Spleen (tissue), 11 donors: ENCODE data around the gene CRTC2. TPM values are rescaled to one million over a fixed set of nuclear protein-coding genes. Genes with fewer than 3 reads are reported as not detected.

ENCODE experiments used
- DNase-seq: peaks from one replicate; pipeline ENCODE4 v3.0.0-alpha.2; 2020
- H3K27ac ChIP-seq, 8 donors: fragments of 200-600 bp; sonication (generic) in 7 of 8; 1 replicate in 4 of 8; 2 replicates in 4 of 8; pipeline versions ENCODE4 v1.5.0 to v1.8.0; 2016 to 2021; ENCODE audit warnings: inconsistent platforms in 4 of 8, mild to moderate bottlenecking in 4 of 8, moderate library complexity in 1 of 8
- H3K27me3 ChIP-seq, 7 donors: fragments of 200-600 bp; sonication (generic) in 6 of 7; replicated peaks in 1 of 7; 1 replicate in 4 of 7; 2 replicates in 3 of 7; pipeline versions ENCODE4 v1.5.0 to v1.8.0; 2016 to 2021; ENCODE audit warnings: inconsistent platforms in 3 of 7, mild to moderate bottlenecking in 1 of 7
- H3K36me3 ChIP-seq, 6 donors: fragments of 200-600 bp; sonication (generic) in 5 of 6; 1 replicate in 4 of 6; 2 replicates in 2 of 6; pipeline versions ENCODE4 v1.5.0 to v1.8.0; 2016 to 2021; ENCODE audit warnings: inconsistent platforms in 2 of 6
- H3K4me1 ChIP-seq, 6 donors: fragments of 200-600 bp; sonication (generic) in 5 of 6; 1 replicate in 3 of 6; 2 replicates in 3 of 6; pipeline versions ENCODE4 v1.5.0 to v1.8.0; 2016 to 2021; ENCODE audit warnings: inconsistent platforms in 3 of 6
- H3K4me3 ChIP-seq, 8 donors: fragments of 200-600 bp; sonication (generic) in 7 of 8; 1 replicate in 4 of 8; 2 replicates in 4 of 8; pipeline versions ENCODE4 v1.5.0 to v1.8.0; 2016 to 2021; ENCODE audit warnings: inconsistent platforms in 4 of 8, mild to moderate bottlenecking in 4 of 8, moderate library complexity in 2 of 8
- H3K9me3 ChIP-seq, 8 donors: fragments of 200-600 bp; sonication (generic) in 7 of 8; 1 replicate in 4 of 8; 2 replicates in 4 of 8; pipeline versions ENCODE4 v1.5.0 to v1.8.0; 2016 to 2021; ENCODE audit warnings: inconsistent platforms in 4 of 8
- POLR2A ChIP-seq, 3 donors: fragments of 450-650 bp; IDR thresholded peaks; one replicate each; pipeline ENCODE4 v1.5.1; 2017; ENCODE audit warnings: antibody characterized with exemption in 3 of 3, mild to moderate bottlenecking in 1 of 3
- POLR2AphosphoS5 ChIP-seq, 3 donors: sonication (generic); formaldehyde crosslinking; IDR thresholded peaks; one replicate each; pipeline ENCODE4 v1.5.1; 2017; ENCODE audit warnings: antibody characterized with exemption in 3 of 3
- WGBS, 5 donors: extraction: QIAGEN DNeasy Blood & Tissue Kit in 3 of 5; methylation state at CpG; one replicate each; pipeline versions ENCODE4 v1.1.5 to v1.1.7; 2013 to 2018; 5-methylcytosine and 5-hydroxymethylcytosine counted together
- intact Hi-C: fragments of 100-400 bp; cut with DNase I; formaldehyde crosslinking; loops from one replicate; pipeline ENCODE4 v1.15.0; 2023; ENCODE audit warnings: low total_unique reads
- polyA plus RNA-seq, 3 donors: library from polyadenylated mRNA; stranded (reverse); fragments of 200-250 nt; gene quantifications; one replicate each; pipeline ENCODE4 v1.2.1, GENCODE V29; 2013
- total RNA-seq, 7 donors: library from RNA; depleted of rRNA in 3 of 7; stranded (reverse); fragments of >200 nt in 3 of 7; fragmentation: NEBNext Ultra II Directional in 4 of 7; extraction: Animal tissue kit (Norgen Biotek cat#: 25700) in 4 of 7; gene quantifications; one replicate each; pipeline versions ENCODE4 v1.1.0 to v1.2.1, GENCODE V29; 2016 to 2021
- TF ChIP-seq, protein P1 (sequence below), 11 experiments: fragments of 200-600 bp in 7 of 11; fragments of 450-650 bp in 4 of 11; sonication (generic) in 4 of 11; IDR thresholded peaks in 8 of 11; conservative IDR thresholded peaks in 3 of 11; 1 replicate in 7 of 11; 2 replicates in 4 of 11; pipeline versions ENCODE4 v1.4.0 to v1.8.0; 2016 to 2021; ENCODE audit warnings: antibody characterized with exemption in 11 of 11, inconsistent platforms in 4 of 11, mild to moderate bottlenecking in 1 of 11
- donor health status: healthy with polysubstance abuse.
- donor health status: DM: no; HTN: no; CAD: no; lungs with moderate emphysema.
- donor health status: DM: no; HTN: no; CAD: no.
- donor health status: Bipolar disorder and iron deficiency.
- donor health status: healthy.
- donor health status: DM: no; HTN: no; CAD: no.
- donor health status: DM: yes; HTN: yes; CAD: no.

The CRTC2 gene
- total and polyA plus RNA-seq, 10 donors = 34.8 to 80.1 (median 69.5) TPM

- Histone ChIP-seq H3K4me1 (peaks cover 37 to 86% (median 63%) of the 10 kb centered on the region in 6 donors), H3K9me3 (no peaks in the 10 kb centered on the region), H3K36me3 (peaks cover 0 to 62% (median 41%) of the 10 kb centered on the region in 6 donors), H3K27me3 (no peaks in the 10 kb centered on the region), H3K4me3 (peak overlapping the region; percentile 84 to 97 (median 92)), H3K27ac (peak overlapping the region; percentile 85 to 99 (median 97))
- intact Hi-C loops = no loop called here
- 20 to 26% (median 21%) methylated on average over 6 of the region's 6 CpGs for WGBS, 5 donors
- peak; percentile 70 for DNase-seq
- TF ChIP-seq POLR2AphosphoS5 (IDR thresholded peaks at IDR 0.05) (no peak), POLR2A (IDR thresholded peaks at IDR 0.05) (no peak)
- TF ChIP-seq, protein P1, sequence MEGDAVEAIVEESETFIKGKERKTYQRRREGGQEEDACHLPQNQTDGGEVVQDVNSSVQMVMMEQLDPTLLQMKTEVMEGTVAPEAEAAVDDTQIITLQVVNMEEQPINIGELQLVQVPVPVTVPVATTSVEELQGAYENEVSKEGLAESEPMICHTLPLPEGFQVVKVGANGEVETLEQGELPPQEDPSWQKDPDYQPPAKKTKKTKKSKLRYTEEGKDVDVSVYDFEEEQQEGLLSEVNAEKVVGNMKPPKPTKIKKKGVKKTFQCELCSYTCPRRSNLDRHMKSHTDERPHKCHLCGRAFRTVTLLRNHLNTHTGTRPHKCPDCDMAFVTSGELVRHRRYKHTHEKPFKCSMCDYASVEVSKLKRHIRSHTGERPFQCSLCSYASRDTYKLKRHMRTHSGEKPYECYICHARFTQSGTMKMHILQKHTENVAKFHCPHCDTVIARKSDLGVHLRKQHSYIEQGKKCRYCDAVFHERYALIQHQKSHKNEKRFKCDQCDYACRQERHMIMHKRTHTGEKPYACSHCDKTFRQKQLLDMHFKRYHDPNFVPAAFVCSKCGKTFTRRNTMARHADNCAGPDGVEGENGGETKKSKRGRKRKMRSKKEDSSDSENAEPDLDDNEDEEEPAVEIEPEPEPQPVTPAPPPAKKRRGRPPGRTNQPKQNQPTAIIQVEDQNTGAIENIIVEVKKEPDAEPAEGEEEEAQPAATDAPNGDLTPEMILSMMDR (IDR thresholded peaks at IDR 0.05 in 8 of 11, conservative IDR thresholded peaks at IDR 0.05 in 3 of 11) = no peak
These were observed 1.3 kb downstream of the CRTC2 start for GRCh38 chr1:153956997-153957715.

GRCh38 chr1:153954826-153955225 lies 3.6 kb downstream of the CRTC2 start:
- no peaks in the 10 kb centered on the region for H3K9me3 ChIP-seq
- no peak overlapping the region for H3K4me3 ChIP-seq
- H3K4me1 ChIP-seq = peaks cover 33 to 74% (median 48%) of the 10 kb centered on the region in 6 donors
- H3K36me3 ChIP-seq = peaks cover 0 to 62% (median 51%) of the 10 kb centered on the region in 6 donors
- intact Hi-C loops = no loop called here
- no peak for TF ChIP-seq POLR2AphosphoS5 (IDR thresholded peaks at IDR 0.05)
- TF ChIP-seq POLR2A (IDR thresholded peaks at IDR 0.05) = no peak
- TF ChIP-seq, protein P1 (IDR thresholded peaks at IDR 0.05 in 8 of 11, conservative IDR thresholded peaks at IDR 0.05 in 3 of 11) = no peak
- WGBS, 5 donors = 91 to 98% (median 94%) methylated on average over 10 of the region's 10 CpGs
- H3K27me3 ChIP-seq = no peaks in the 10 kb centered on the region
- H3K27ac ChIP-seq = peak overlapping the region in 1 of 8 donors; percentile 16
- no peak for DNase-seq

DNA sequence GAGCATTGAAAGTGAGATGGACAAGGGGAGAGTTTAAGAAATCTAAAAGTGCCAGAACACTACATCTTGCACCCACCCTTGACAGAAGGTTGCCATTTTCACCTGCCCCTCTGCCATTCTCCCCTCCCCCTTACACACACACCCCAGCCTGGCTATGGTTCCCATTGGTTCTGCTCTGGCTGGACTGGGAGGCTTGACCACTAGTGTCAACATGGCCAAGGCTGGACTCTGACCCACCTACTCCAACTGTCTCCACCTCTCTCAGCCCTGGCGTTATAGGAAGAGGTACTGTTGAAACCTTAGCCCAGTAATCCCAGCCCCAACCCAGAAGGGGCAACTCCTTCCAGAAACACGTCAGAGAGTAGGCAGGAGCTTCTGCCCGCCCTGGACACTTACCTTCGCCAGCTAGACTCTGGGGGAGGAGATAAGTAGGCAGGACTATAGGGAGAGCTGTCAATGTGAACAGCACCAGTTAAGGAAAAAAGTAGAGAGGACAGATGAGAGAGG lies 4.5 kb downstream of the CRTC2 start:
- no peak for DNase-seq
- H3K9me3 ChIP-seq = no peaks in the 10 kb centered on the region
- peaks cover 28 to 74% (median 39%) of the 10 kb centered on the region in 6 donors for H3K4me1 ChIP-seq
- no peak overlapping the region for H3K27ac ChIP-seq
- whole genome bisulfite sequencing, 5 donors = 84 to 92% (median 87%) methylated on average over 4 of the region's 4 CpGs
- no peak overlapping the region for H3K4me3 ChIP-seq
- intact Hi-C loops = no loop called here
- TF ChIP-seq POLR2A (IDR thresholded peaks at IDR 0.05) = no peak
- TF ChIP-seq, protein P1 (IDR thresholded peaks at IDR 0.05 in 8 of 11, conservative IDR thresholded peaks at IDR 0.05 in 3 of 11) = no peak
- TF ChIP-seq POLR2AphosphoS5 (IDR thresholded peaks at IDR 0.05) = no peak
- peaks cover 0 to 63% (median 54%) of the 10 kb centered on the region in 6 donors for H3K36me3 ChIP-seq
- H3K27me3 ChIP-seq = no peaks in the 10 kb centered on the region

DNA sequence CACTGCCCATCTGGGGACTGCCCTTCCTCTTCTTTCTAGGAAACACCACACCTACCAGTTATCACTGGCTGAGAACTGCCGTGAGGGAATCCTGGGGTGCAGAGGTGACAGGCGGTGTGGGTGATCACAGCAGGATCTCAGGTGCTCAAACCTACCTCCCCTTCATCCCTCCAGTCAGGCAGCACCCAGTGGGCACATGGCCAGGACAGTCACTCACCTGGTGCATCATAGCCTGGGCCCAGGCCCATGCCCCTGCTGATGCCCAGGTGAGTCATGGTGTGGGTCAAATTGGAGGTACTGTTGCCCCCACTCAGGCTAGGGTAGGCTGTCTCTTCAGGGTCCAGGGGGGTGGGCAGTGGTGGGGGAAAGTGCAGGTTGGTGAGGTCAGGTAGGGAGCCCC lies 6.6 kb downstream of the CRTC2 start:
- H3K27me3 ChIP-seq = no peaks in the 10 kb centered on the region
- H3K36me3 ChIP-seq = peaks cover 0 to 82% (median 72%) of the 10 kb centered on the region in 6 donors
- H3K4me1 ChIP-seq = peaks cover 23 to 83% (median 40%) of the 10 kb centered on the region in 6 donors
- DNase-seq = no peak
- H3K9me3 ChIP-seq = no peaks in the 10 kb centered on the region
- H3K4me3 ChIP-seq = no peak overlapping the region
- TF ChIP-seq, protein P1 (IDR thresholded peaks at IDR 0.05 in 8 of 11, conservative IDR thresholded peaks at IDR 0.05 in 3 of 11) = no peak
- no peak for TF ChIP-seq POLR2AphosphoS5 (IDR thresholded peaks at IDR 0.05)
- TF ChIP-seq POLR2A (IDR thresholded peaks at IDR 0.05) = no peak
- H3K27ac ChIP-seq = peak overlapping the region in 1 of 8 donors; percentile 14
- 73 to 95% (median 89%) methylated on average over 2 of the region's 2 CpGs for WGBS, 5 donors
- intact Hi-C loops = no loop called here
